ENCODE measurements around the gene KLHL29. TPM values are rescaled to one million over a fixed set of nuclear protein-coding genes. Genes with fewer than 3 reads are reported as not detected.

Gene KLHL29
- total and polyA plus RNA-seq, 2 experiments from 2014 or later, result 1.9 to 6.4 TPM

- Histone ChIP-seq H3K27me3 (replicated peaks; ENCODE audit: insufficient read depth) (no peaks in the 10 kb centered on the region), H3K9me2 (ENCODE audit: insufficient read depth) (no peaks in the 10 kb centered on the region), H3K9me3 (ENCODE audit: low read depth) (no peaks in the 10 kb centered on the region), H4K20me1 (ENCODE audit: insufficient read depth) (no peaks in the 10 kb centered on the region), H3K4me1 (ENCODE audit: insufficient read depth) (no peaks in the 10 kb centered on the region), H3K4me3 (no peak overlapping the region), H3F3A (ENCODE audit: insufficient read depth) (no peaks in the 10 kb centered on the region), H3K36me3 (ENCODE audit: low read depth) (no peaks in the 10 kb centered on the region), H3K9ac (no peak overlapping the region), H3K79me2 (ENCODE audit: insufficient read depth) (no peaks in the 10 kb centered on the region; the same call in 1 of the 2 replicates), H3K27ac (no peak overlapping the region), H2AFZ (no peak overlapping the region), H3K4me2 (ENCODE audit: unreplicated experiment) (no peak overlapping the region)
- WGBS, 2 experiments (ENCODE audit: low coverage in 1 of 2, low lambda C conversion rate in 2 of 2, missing lambda C conversion rate in 2 of 2), result 94 to 96% methylated on average over 10 of the region's 10 CpGs
- in situ Hi-C loops (cut with MboI), result no loop called here
- DNase-seq, result no peak
- TF ChIP-seq EZH2phosphoT487 (IDR thresholded peaks at IDR 0.05; ENCODE audit: insufficient read depth, low read depth) (no peak), EZH2 (IDR thresholded peaks at IDR 0.05; ENCODE audit: insufficient read depth, poor library complexity, severe bottlenecking) (no peak)
Observed at GRCh38 chr2:23469142-23469540, 84.2 kb downstream of the KLHL29 start.

- Histone ChIP-seq H3K4me2 (ENCODE audit: unreplicated experiment) (no peak overlapping the region), H3F3A (ENCODE audit: insufficient read depth) (no peaks in the 10 kb centered on the region), H3K27me3 (replicated peaks; ENCODE audit: insufficient read depth) (no peaks in the 10 kb centered on the region), H3K36me3 (ENCODE audit: low read depth) (no peaks in the 10 kb centered on the region), H3K27ac (no peak overlapping the region), H3K9me2 (ENCODE audit: insufficient read depth) (no peaks in the 10 kb centered on the region), H4K20me1 (ENCODE audit: insufficient read depth) (no peaks in the 10 kb centered on the region), H3K4me3 (no peak overlapping the region), H3K79me2 (ENCODE audit: insufficient read depth) (peaks cover 5% of the 10 kb centered on the region; the same call in 1 of the 2 replicates), H2AFZ (no peak overlapping the region), H3K9ac (no peak overlapping the region), H3K9me3 (ENCODE audit: low read depth) (no peaks in the 10 kb centered on the region), H3K4me1 (ENCODE audit: insufficient read depth) (peaks cover under 1% of the 10 kb centered on the region; the same call in 1 of the 2 replicates)
- in situ Hi-C loops (cut with MboI), result no loop called here
- 93 to 100% methylated on average over 4 of the region's 4 CpGs for WGBS, 2 experiments (ENCODE audit: low coverage in 1 of 2, low lambda C conversion rate in 2 of 2, missing lambda C conversion rate in 2 of 2)
- DNase-seq, result no peak
- TF ChIP-seq EZH2 (IDR thresholded peaks at IDR 0.05; ENCODE audit: insufficient read depth, poor library complexity, severe bottlenecking) (no peak), EZH2phosphoT487 (IDR thresholded peaks at IDR 0.05; ENCODE audit: insufficient read depth, low read depth) (no peak)
Observed at GRCh38 chr2:23475036-23475435, 90.1 kb downstream of the KLHL29 start.

- no peaks in the 10 kb centered on the region for H3K27me3 ChIP-seq (replicated peaks; ENCODE audit: insufficient read depth)
- no peak overlapping the region for H2AFZ ChIP-seq
- in situ Hi-C loops (cut with MboI), result no loop called here
- H3F3A ChIP-seq (ENCODE audit: insufficient read depth), result no peaks in the 10 kb centered on the region
- H3K36me3 ChIP-seq (ENCODE audit: low read depth), result no peaks in the 10 kb centered on the region
- no peak for DNase-seq
- no peak for TF ChIP-seq EZH2 (IDR thresholded peaks at IDR 0.05; ENCODE audit: insufficient read depth, poor library complexity, severe bottlenecking)
- no peak for TF ChIP-seq EZH2phosphoT487 (IDR thresholded peaks at IDR 0.05; ENCODE audit: insufficient read depth, low read depth)
- peaks cover 5% of the 10 kb centered on the region for H3K4me1 ChIP-seq (ENCODE audit: insufficient read depth)
- no peak overlapping the region for H3K27ac ChIP-seq
- H3K9me3 ChIP-seq (ENCODE audit: low read depth), result no peaks in the 10 kb centered on the region
- H4K20me1 ChIP-seq (ENCODE audit: insufficient read depth), result no peaks in the 10 kb centered on the region
- peaks cover 5% of the 10 kb centered on the region; the same call in 1 of the 2 replicates for H3K79me2 ChIP-seq (ENCODE audit: insufficient read depth)
- no peaks in the 10 kb centered on the region for H3K9me2 ChIP-seq (ENCODE audit: insufficient read depth)
- H3K4me3 ChIP-seq, result no peak overlapping the region
- no peak overlapping the region for H3K9ac ChIP-seq
- 97 to 98% methylated on average over 11 of the region's 11 CpGs for WGBS, 2 experiments (ENCODE audit: low coverage in 1 of 2, low lambda C conversion rate in 2 of 2, missing lambda C conversion rate in 2 of 2)
- no peak overlapping the region for H3K4me2 ChIP-seq (ENCODE audit: unreplicated experiment)
Observed at GRCh38 chr2:23475473-23475872, 90.5 kb downstream of the KLHL29 start.

DNA sequence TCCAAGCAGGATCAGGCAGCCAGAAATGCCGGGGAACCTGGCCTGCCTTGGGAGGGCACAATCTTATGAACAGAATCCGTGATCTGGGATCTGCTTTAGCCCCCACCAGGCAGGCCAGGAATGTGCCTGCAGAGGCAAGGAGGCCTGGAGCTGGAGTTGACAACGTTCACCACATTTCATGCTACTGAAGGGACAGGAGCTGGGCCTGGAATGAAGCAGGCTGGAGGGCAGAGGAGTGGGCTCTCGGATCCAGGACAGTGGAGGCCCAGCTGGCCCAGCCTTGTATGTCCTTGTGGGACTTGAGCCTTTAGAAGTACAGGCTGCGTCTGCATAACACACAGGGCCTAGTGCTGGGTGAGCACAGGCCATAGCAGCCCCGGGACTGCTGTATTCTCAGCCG, 91.8 kb downstream of the KLHL29 start:
- H3K9me3 ChIP-seq (ENCODE audit: low read depth), result no peaks in the 10 kb centered on the region
- no peaks in the 10 kb centered on the region for H3K36me3 ChIP-seq (ENCODE audit: low read depth)
- no peak overlapping the region for H3K9ac ChIP-seq
- peaks cover 15% of the 10 kb centered on the region for H3K4me1 ChIP-seq (ENCODE audit: insufficient read depth)
- no peaks in the 10 kb centered on the region for H3K9me2 ChIP-seq (ENCODE audit: insufficient read depth)
- no peak overlapping the region for H3K4me2 ChIP-seq (ENCODE audit: unreplicated experiment)
- TF ChIP-seq EZH2 (IDR thresholded peaks at IDR 0.05; ENCODE audit: insufficient read depth, poor library complexity, severe bottlenecking), result no peak
- TF ChIP-seq EZH2phosphoT487 (IDR thresholded peaks at IDR 0.05; ENCODE audit: insufficient read depth, low read depth), result no peak
- H4K20me1 ChIP-seq (ENCODE audit: insufficient read depth), result no peaks in the 10 kb centered on the region
- H3K27me3 ChIP-seq (replicated peaks; ENCODE audit: insufficient read depth), result no peaks in the 10 kb centered on the region
- 83 to 96% methylated on average over 7 of the region's 7 CpGs for WGBS, 2 experiments (ENCODE audit: low coverage in 1 of 2, low lambda C conversion rate in 2 of 2, missing lambda C conversion rate in 2 of 2)
- H2AFZ ChIP-seq, result no peak overlapping the region
- DNase-seq, result no peak
- no peak overlapping the region for H3K27ac ChIP-seq
- H3K4me3 ChIP-seq, result no peak overlapping the region
- 0 out of 2 replicates have a peak, but pooled peaks cover 5% of the 10 kb centered on the region for H3K79me2 ChIP-seq (ENCODE audit: insufficient read depth)
- in situ Hi-C loops (cut with MboI), result no loop called here
- no peaks in the 10 kb centered on the region for H3F3A ChIP-seq (ENCODE audit: insufficient read depth)

- no peak overlapping the region for H3K9ac ChIP-seq
- H3K9me3 ChIP-seq (ENCODE audit: low read depth), result no peaks in the 10 kb centered on the region
- TF ChIP-seq EZH2 (IDR thresholded peaks at IDR 0.05; ENCODE audit: insufficient read depth, poor library complexity, severe bottlenecking) (no peak), EZH2phosphoT487 (IDR thresholded peaks at IDR 0.05; ENCODE audit: insufficient read depth, low read depth) (no peak)
- H4K20me1 ChIP-seq (ENCODE audit: insufficient read depth), result no peaks in the 10 kb centered on the region
- 0 out of 2 replicates have a peak, but pooled peaks cover 5% of the 10 kb centered on the region for H3K79me2 ChIP-seq (ENCODE audit: insufficient read depth)
- no peaks in the 10 kb centered on the region for H3K36me3 ChIP-seq (ENCODE audit: low read depth)
- no peak overlapping the region for H3K4me3 ChIP-seq
- no peak overlapping the region for H3K27ac ChIP-seq
- no peak for DNase-seq
- no peaks in the 10 kb centered on the region for H3K27me3 ChIP-seq (replicated peaks; ENCODE audit: insufficient read depth)
- in situ Hi-C loops (cut with MboI), result no loop called here
- H3K9me2 ChIP-seq (ENCODE audit: insufficient read depth), result no peaks in the 10 kb centered on the region
- H3K4me2 ChIP-seq (ENCODE audit: unreplicated experiment), result no peak overlapping the region
- peaks cover 15% of the 10 kb centered on the region for H3K4me1 ChIP-seq (ENCODE audit: insufficient read depth)
- no peaks in the 10 kb centered on the region for H3F3A ChIP-seq (ENCODE audit: insufficient read depth)
- H2AFZ ChIP-seq, result no peak overlapping the region
- WGBS, 2 experiments (ENCODE audit: low coverage in 1 of 2, low lambda C conversion rate in 2 of 2, missing lambda C conversion rate in 2 of 2), result 93 to 94% methylated on average over 11 of the region's 11 CpGs
Observed at GRCh38 chr2:23477392-23477791, 92.4 kb downstream of the KLHL29 start.

All from GM23248 (cell line).